Nucleus accumbens (tissue), 56 donors: ENCODE data around the gene ARMC3.
"Not testable (repeated sequence)": the region's sequence is repeated elsewhere in the genome, so short reads cannot be mapped to it uniquely, and the experiment has no call there.

ENCODE experiments used
- DNase-seq, 56 donors: peaks; one replicate each; lab custom pipeline; 2025; lab: John Stamatoyannopoulos, UW

The ARMC3 gene

DNA sequence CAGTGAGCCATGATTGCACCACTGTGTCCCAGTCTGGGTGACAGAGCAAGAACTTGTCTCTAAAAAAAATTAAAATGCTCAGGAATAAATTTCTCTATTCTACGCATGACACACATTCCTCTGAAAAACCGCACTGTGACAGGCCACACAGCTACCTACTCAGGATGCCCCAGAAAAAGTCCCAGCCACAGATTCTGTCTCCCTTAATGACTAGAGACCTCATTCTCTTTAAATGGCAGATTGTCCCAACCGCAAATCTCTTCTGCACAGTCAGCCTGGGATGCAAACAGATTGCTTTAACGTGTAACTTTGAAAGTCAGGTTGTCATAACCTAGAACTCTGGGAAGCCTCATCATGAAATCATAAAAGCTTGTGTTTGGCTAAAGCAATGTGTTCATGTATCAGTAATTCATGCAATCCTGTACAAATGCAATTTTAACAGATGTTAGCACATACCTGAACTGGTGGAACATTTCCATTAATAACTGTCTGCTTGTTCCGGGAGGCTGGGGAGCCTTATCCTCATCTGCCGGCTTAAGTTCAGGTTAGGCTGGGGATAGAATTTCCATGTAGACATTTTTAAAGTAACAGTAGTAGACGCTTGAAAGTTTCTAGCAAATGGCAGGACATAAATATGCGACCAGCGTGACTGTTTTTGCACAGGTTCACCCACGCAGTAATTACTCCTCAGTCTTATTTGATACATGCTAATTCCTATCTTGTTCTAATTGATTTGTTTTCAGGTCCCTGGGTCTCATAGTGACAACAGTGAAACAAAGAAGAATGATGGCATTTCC is 141.4 kb downstream of the ARMC3 start:
- no peak for DNase-seq

DNA sequence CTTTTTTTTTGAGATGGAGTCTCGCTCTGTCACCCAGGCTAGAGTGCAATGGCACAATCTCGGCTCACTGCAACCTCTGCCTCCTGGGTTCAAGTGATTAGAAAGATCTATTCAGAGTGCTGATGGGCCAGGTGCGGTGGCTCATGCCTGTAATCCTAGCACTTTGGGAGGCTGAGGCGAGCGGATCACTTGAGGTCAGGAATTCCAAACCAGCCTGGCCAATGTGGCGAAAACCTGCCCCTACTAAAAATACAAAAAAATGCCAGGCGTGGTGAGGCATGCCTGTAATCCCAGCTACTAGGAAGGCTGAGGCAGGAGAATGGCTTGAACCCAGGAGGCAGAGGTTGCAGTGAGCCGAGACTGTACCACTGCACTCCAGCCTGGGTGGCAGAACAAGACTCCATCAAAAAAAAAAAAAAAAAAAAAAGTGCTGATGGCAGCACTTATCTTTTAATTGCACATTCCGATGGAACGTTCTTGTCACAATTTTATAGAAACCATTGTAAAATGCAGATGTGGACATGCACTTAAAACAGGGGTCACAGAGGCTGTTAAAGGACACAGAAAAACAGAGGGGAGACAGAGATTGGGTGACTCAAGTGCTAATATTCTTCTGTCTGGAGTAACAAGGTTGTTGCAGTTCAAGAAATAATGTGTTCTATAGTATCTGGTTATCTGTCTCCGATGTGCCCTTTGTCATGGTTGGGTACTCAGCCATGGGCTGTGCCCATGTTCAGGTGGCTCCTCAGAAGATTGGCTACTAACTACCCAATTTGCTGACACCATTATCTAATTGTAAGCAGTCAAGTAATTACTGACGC is 142.4 kb downstream of the ARMC3 start:
- DNase-seq, result not testable (repeated sequence)

DNA sequence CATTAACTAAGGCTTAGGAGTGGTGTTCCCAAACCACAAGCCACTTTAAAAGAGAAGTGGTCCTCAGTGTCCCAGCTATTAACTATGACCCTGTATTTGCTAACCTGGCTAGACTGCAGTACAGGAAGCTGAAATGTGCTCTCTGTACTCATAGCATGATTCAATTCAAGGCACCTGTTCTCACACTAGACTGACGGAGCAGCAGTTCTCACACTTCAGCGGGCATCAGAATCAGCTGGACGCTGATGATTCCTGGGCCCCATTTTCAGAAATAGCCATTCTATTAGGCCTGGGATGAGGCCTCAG is 143.0 kb downstream of the ARMC3 start:
- DNase-seq, result no peak

DNA sequence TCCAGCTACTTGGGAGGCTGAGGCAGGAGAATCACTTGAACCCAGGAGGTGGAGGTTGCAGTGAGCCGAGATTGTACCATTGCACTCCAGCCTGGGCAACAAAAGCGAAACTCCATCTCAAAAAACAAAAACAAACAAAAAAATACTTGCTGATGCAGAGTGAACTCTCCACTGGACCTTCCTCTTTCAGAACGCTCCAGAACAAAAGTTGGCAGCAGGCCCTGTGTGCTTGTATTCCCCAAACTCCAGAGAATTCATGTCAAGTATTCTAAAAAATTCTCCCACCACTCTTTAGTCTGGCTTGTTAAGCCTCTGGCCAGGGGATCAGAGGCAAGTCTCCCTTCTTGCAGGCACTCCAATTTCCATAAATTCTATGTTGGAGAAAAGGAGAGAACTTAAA is 144.7 kb downstream of the ARMC3 start:
- DNase-seq, result peak in 1 of 56 donors; percentile 32

DNA sequence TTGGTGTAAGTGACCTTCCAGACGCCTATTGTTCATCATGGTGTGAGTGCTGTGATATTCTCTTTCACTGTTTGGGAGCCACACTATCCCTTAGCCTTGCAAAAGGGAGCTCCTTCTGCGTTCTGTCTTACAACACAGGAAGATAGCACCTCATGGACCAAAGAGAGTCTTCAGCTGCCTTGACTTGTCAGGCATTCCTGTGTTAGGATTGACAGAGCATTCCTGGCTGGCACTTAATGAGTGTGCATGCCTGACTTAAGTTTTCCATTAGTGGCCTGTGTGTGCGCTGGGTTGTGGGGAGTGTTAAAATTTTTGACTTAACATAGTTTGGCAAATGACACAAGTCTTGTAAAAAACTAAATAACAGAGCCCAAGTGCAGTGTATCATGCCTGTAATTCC is 145.7 kb downstream of the ARMC3 start:
- no peak for DNase-seq

DNA sequence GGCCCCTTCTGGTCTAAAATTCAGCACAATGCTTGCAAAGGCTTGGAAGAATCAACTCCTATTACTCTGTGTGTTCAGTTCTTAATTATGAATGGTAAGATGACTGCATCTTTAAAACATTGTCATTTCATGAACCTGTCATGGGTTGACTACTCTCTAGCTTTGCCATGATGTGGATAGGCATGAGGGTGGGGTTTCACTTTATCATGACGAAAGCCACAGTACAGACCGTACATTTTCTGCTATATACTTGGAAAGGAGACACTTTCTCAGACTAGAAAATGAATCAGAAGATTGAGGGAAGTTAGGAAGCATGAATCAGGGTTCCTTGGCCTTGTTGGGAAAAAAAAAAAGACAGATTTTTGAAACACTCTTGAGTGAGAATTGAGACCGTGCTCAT is 147.8 kb downstream of the ARMC3 start:
- DNase-seq, result no peak

DNA sequence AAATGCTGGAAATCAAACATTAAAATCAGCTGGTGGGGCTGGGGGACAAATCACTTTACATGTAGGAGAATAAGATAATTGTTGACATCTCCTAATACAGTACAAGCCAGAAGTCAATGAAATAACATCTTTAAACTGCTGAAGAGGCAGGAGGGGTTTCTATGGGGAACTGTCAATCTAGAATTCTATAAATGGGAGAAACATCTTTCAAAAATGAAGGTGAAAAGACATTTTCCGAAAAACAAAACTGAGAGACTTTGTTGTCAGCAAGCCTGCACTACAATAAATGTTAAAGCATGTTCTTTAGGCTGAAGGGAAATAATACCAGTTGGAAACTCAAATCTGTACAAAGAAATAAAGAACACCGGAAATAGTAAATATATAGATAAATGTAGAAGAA is 150.3 kb downstream of the ARMC3 start:
- DNase-seq, result no peak

DNA sequence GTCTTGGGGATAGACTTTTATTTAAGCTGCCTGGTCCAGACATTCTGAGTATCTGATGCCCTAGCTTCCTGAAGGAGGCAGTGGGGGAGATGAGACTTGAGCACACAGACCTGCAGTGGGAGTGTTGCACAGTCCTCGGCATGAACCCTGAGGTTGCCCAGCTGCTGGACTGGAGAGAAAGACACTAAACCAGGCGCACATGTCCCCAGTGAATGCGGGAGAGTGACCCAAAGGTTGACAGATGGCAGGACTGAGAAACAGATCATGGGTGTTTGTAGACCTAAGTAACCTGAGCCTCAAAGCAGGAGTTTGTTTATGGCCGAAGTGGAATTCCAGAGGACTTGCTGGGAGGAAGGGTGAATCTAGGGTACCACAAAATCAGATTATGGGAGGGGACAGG is 151.8 kb downstream of the ARMC3 start:
- DNase-seq, result no peak

DNA sequence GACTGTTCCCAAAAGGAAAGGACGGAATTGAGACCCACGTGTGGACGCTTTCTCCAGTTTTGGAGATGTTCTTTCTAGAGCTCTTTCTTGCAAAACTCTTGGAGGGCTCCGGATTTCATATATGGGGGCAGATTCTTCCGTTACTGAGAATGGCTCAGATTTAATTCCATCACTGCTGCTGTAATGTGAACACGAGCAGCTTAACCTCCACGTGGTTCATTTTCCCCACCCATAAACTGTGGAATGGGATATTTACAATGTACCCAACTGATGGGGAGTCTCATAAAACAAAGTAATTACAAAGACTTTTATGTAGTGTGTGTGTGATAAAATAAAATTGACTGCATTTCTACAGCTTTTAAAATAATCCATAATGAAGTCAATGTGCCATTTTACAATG is 152.4 kb downstream of the ARMC3 start:
- no peak for DNase-seq

DNA sequence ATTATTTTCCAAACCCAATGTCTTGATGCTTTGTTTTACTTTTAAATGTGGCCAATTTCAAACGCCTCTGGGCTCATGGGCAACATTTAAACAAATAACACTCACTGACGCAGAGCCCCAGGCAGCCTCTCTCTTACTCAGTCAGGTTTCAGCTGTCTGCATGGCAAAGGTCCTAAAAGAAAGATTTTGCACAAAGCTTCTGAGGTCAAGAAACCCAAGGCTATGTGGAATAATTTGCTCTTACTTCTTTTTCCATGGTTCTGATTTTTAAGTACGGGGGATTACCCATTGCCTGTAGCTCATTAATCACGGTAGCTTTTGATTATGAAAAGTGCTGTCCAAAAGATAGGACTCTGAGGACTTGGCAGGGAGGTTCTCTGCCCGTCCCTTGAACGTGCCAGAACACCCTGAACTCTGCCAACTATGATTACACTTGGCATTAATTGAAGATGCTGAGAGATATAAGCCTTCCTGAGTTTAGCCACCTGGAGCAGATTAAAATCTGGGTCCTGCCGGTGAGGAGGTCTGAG is 153.4 kb downstream of the ARMC3 start:
- peak in 2 of 56 donors; percentile 7 to 11 for DNase-seq

DNA sequence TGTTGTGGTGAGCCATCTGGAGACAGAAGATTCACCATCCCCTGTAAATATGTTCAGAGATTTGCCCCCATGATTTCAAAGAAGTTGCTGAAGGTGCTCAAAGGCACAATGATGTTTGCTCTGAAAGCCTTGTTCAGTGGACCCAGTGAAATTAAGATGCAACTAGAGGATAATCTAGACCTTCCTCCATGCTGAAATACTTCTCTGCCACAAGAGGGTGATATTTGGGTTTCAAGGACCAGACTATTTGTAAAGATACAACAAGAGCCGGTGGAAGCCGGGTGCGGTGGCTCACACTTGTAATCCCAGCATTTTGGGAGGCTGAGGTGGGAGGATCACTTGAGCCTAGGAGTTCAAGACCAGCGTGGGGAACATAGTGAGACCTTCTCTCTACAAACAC is 154.0 kb downstream of the ARMC3 start:
- no peak for DNase-seq
